Epithelial cell of proximal tubule (primary cell): ENCODE data around the gene EIF2AK3. TPM values are rescaled to one million over a fixed set of nuclear protein-coding genes. Genes with fewer than 3 reads are reported as not detected.

ENCODE experiments used
- DNase-seq: peaks from one replicate; pipeline ENCODE4 v3.0.0-alpha.2; 2011; ENCODE audit warnings: low read depth
- H3K4me3 ChIP-seq: 2 replicates; pipeline ENCODE4 v1.5.1; 2011; ENCODE audit warnings: low read depth, mild to moderate bottlenecking, low read length
- total RNA-seq: library from RNA; depleted of rRNA; stranded (reverse); fragments of >200 nt; gene quantifications from 2 replicates; pipeline ENCODE4 v1.2.3, GENCODE V29; 2015
- TF ChIP-seq, protein P1 (sequence below): conservative IDR thresholded peaks from 2 replicates; pipeline ENCODE4 v1.5.1; 2012; ENCODE audit warnings: low read depth, mild to moderate bottlenecking, low read length

EIF2AK3 gene
- total RNA-seq, 1 donor from 2014 or later = 12.3 TPM

GRCh38 chr2:88585969-88586368, 41.3 kb downstream of the EIF2AK3 start:
- H3K4me3 ChIP-seq = no peak overlapping the region
- TF ChIP-seq, protein P1, sequence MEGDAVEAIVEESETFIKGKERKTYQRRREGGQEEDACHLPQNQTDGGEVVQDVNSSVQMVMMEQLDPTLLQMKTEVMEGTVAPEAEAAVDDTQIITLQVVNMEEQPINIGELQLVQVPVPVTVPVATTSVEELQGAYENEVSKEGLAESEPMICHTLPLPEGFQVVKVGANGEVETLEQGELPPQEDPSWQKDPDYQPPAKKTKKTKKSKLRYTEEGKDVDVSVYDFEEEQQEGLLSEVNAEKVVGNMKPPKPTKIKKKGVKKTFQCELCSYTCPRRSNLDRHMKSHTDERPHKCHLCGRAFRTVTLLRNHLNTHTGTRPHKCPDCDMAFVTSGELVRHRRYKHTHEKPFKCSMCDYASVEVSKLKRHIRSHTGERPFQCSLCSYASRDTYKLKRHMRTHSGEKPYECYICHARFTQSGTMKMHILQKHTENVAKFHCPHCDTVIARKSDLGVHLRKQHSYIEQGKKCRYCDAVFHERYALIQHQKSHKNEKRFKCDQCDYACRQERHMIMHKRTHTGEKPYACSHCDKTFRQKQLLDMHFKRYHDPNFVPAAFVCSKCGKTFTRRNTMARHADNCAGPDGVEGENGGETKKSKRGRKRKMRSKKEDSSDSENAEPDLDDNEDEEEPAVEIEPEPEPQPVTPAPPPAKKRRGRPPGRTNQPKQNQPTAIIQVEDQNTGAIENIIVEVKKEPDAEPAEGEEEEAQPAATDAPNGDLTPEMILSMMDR = no peak

DNA sequence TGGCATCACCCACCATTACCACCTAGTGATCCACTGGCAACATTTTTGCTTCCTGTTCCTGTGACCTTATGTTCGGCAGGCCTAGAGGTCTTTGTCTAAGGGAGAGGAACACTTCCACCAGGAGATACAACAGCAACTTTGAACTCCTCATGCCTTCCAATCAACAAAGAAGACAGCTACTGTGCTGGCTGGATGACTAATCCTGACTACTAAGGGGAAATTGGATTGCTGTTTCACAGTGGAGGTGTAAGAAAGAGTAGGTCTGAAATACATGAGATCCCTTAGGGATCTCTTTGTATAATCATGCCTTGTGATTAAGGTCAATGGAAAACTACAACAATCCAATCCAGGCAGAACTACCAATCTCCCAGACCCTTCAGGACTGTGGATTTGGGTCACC, 45.2 kb downstream of the EIF2AK3 start:
- H3K4me3 ChIP-seq = no peak overlapping the region
- TF ChIP-seq, protein P1 = no peak
- no peak for DNase-seq

More at GRCh38 chr2:88585969-88586368, 41.3 kb downstream of the EIF2AK3 start:
- no peak for DNase-seq

GRCh38 chr2:88580088-88580487, 47.2 kb downstream of the EIF2AK3 start:
- no peak for DNase-seq
- no peak overlapping the region for H3K4me3 ChIP-seq
- TF ChIP-seq, protein P1 = no peak

GRCh38 chr2:88575630-88576029, 51.6 kb downstream of the EIF2AK3 start:
- no peak for DNase-seq
- H3K4me3 ChIP-seq = no peak overlapping the region
- TF ChIP-seq, protein P1 = no peak

- TF ChIP-seq, protein P1 = no peak
- no peak for DNase-seq
- no peak overlapping the region for H3K4me3 ChIP-seq
Measured at GRCh38 chr2:88575051-88575450, 52.2 kb downstream of the EIF2AK3 start.

DNA sequence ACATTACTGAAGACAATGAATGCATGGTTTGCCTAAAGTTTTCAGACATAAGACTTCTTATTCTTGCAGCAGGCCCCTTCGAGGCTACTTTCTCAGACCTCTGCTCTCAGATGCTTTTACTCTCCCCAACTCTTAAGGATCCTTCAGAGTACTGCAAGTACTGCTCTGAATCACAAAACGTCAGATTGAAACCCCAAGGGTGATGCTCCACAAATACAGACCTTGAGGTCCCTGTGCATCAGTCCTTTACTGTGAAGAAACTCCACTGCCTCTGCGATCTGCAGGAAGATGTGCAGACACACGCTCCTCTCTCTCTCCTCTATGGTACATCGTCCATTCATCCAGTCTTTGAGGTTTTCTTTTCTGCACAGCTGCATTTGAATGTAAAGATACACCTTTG, 52.8 kb downstream of the EIF2AK3 start:
- DNase-seq = no peak
- TF ChIP-seq, protein P1 = no peak
- no peak overlapping the region for H3K4me3 ChIP-seq

DNA sequence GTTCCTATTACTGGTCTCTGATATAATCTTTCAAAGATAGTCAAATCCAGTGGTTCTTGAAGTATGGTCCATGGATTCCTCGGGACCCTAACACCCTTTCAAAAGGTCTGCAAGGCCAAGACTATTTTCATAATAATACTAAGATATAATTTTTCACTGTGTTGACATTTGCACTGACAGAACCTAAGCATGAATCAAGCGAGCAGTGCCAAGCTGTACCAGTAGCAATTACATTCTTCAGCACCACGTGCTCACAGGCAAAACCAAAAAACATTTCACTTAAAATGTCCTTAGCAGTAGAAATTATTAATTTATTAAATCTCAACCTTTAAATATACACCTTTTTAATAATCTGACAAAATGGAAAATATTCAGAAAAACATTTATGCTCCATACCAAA, 59.1 kb downstream of the EIF2AK3 start:
- no peak overlapping the region for H3K4me3 ChIP-seq
- TF ChIP-seq, protein P1 = no peak
- no peak for DNase-seq
